Measurements from ENCODE around the gene IL18. TPM values are rescaled to one million over a fixed set of nuclear protein-coding genes. Genes with fewer than 3 reads are reported as not detected.
"Not testable (repeated sequence)": the region's sequence is repeated elsewhere in the genome, so short reads cannot be mapped to it uniquely, and the experiment has no call there.

Gene IL18
- total RNA-seq, 4 donors from 2014 or later = 5.8 to 7.9 (median 6.8) TPM

GRCh38 chr11:112195951-112196351 is 32.1 kb upstream of the IL18 start:
- 49% methylated on average over 2 of the region's 2 CpGs for WGBS
- Histone ChIP-seq H3K9me3 (no peaks in the 10 kb centered on the region), H3K27me3 (no peaks in the 10 kb centered on the region), H3K4me1 (no peaks in the 10 kb centered on the region), H3K4me3 (no peak overlapping the region), H3K27ac (replicated peaks in 1 of 4) (no peak overlapping the region), H3K36me3 (peaks cover 0 to 32% (median 0%) of the 10 kb centered on the region in 4 donors)
- intact Hi-C loops (cut with DNase I) = no loop called here
- no peak for DNase-seq (ENCODE audit: extremely low spot score)
- TF ChIP-seq EP300 (IDR thresholded peaks at IDR 0.05) (no peak), POLR2A (IDR thresholded peaks at IDR 0.05; ENCODE audit: low read depth) (no peak)
- TF ChIP-seq, protein P1, sequence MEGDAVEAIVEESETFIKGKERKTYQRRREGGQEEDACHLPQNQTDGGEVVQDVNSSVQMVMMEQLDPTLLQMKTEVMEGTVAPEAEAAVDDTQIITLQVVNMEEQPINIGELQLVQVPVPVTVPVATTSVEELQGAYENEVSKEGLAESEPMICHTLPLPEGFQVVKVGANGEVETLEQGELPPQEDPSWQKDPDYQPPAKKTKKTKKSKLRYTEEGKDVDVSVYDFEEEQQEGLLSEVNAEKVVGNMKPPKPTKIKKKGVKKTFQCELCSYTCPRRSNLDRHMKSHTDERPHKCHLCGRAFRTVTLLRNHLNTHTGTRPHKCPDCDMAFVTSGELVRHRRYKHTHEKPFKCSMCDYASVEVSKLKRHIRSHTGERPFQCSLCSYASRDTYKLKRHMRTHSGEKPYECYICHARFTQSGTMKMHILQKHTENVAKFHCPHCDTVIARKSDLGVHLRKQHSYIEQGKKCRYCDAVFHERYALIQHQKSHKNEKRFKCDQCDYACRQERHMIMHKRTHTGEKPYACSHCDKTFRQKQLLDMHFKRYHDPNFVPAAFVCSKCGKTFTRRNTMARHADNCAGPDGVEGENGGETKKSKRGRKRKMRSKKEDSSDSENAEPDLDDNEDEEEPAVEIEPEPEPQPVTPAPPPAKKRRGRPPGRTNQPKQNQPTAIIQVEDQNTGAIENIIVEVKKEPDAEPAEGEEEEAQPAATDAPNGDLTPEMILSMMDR (IDR thresholded peaks at IDR 0.05) = no peak

DNA sequence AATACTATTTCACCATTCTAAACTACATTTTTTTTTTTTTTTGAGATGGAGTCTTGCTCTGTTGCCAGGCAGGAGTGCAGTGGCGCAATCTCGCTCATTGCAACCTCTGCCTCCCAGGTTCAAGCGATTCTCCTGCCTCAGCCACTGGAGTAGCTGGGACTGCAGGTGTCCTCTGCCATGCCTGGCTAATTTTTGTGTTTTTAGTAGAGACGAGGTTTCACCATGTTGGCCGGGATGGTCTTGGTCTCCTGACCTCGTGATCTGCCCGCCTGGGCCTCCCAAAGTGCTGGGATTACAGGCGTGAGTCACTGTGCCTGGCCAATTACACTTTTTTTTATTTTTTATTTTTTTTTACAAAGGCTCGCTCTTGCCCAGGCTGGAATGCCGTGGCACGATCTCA is 31.2 kb upstream of the IL18 start:
- H3K4me1 ChIP-seq; intact Hi-C loops (cut with DNase I); H3K27ac ChIP-seq (replicated peaks in 1 of 4); H3K9me3 ChIP-seq; H3K4me3 ChIP-seq; DNase-seq (ENCODE audit: extremely low spot score); H3K27me3 ChIP-seq: not testable (repeated sequence)
- WGBS = 82% methylated on average over 11 of the region's 11 CpGs
- peaks cover 0 to 32% (median 0%) of the 10 kb centered on the region in 4 donors for H3K36me3 ChIP-seq

GRCh38 chr11:112186304-112186703 is 22.4 kb upstream of the IL18 start:
- TF ChIP-seq POLR2AphosphoS5 (IDR thresholded peaks at IDR 0.05) (no peak), POLR2A (IDR thresholded peaks at IDR 0.05; ENCODE audit: low read depth) (no peak), EP300 (IDR thresholded peaks at IDR 0.05) (no peak)
- TF ChIP-seq, protein P1 (IDR thresholded peaks at IDR 0.05) = no peak
- Histone ChIP-seq H3K27me3 (no peaks in the 10 kb centered on the region), H3K27ac (replicated peaks in 1 of 4) (no peak overlapping the region), H3K9me3 (no peaks in the 10 kb centered on the region), H3K4me1 (peaks cover 0 to 6% (median 3%) of the 10 kb centered on the region in 4 donors), H3K36me3 (no peaks in the 10 kb centered on the region), H3K4me3 (no peak overlapping the region)
- intact Hi-C loops (cut with DNase I) = no loop called here
- no peak for DNase-seq (ENCODE audit: extremely low spot score)

DNA sequence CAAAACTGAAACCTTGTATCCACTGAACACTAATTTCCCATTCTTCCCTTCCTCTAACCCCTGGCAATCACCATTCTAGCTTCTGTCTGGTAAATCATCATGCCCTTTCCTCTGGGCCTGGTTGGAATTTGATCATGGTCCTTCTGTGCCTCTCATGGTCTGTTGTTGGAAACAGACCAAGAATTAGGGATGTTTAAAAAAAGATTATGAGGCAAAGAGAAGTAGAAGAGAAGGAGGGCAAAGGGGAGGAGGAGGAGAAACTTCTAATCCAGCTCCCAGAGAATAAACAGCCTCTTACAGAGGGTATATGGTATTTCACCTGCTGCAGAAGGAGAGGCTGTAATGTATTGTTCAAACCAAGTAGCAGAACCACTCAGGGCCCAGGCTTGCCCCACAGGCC is 22.0 kb upstream of the IL18 start:
- TF ChIP-seq POLR2A (IDR thresholded peaks at IDR 0.05; ENCODE audit: low read depth) = no peak
- TF ChIP-seq, protein P1 (IDR thresholded peaks at IDR 0.05) = no peak
- no peak for TF ChIP-seq POLR2AphosphoS5 (IDR thresholded peaks at IDR 0.05)
- TF ChIP-seq EP300 (IDR thresholded peaks at IDR 0.05) = no peak
- Histone ChIP-seq H3K36me3 (no peaks in the 10 kb centered on the region), H3K27ac (replicated peaks in 1 of 4) (no peak overlapping the region), H3K9me3 (no peaks in the 10 kb centered on the region), H3K4me3 (no peak overlapping the region), H3K27me3 (no peaks in the 10 kb centered on the region), H3K4me1 (peaks cover 0 to 6% (median 3%) of the 10 kb centered on the region in 4 donors)
- no peak for DNase-seq (ENCODE audit: extremely low spot score)
- intact Hi-C loops (cut with DNase I) = no loop called here

- 68% methylated on average over 1 of the region's 1 CpG for WGBS
- DNase-seq (ENCODE audit: extremely low spot score) = no peak
- TF ChIP-seq EP300 (IDR thresholded peaks at IDR 0.05) = no peak
- TF ChIP-seq POLR2A (IDR thresholded peaks at IDR 0.05; ENCODE audit: low read depth) = no peak
- no peak for TF ChIP-seq POLR2AphosphoS5 (IDR thresholded peaks at IDR 0.05)
- TF ChIP-seq, protein P1 (IDR thresholded peaks at IDR 0.05) = no peak
- H3K27ac ChIP-seq (replicated peaks in 1 of 4) = no peak overlapping the region
- H3K9me3 ChIP-seq = no peaks in the 10 kb centered on the region
- H3K4me1 ChIP-seq = peaks cover 0 to 6% (median 4%) of the 10 kb centered on the region in 4 donors
- H3K36me3 ChIP-seq = peaks cover 0 to 3% (median 0%) of the 10 kb centered on the region in 4 donors
- H3K27me3 ChIP-seq = no peaks in the 10 kb centered on the region
- no peak overlapping the region for H3K4me3 ChIP-seq
- intact Hi-C loops (cut with DNase I) = no loop called here
These were observed 19.0 kb upstream of the IL18 start for GRCh38 chr11:112182867-112183266.

Measured in esophagus muscularis mucosa (tissue), 4 donors.